Thyroid gland (tissue), 4 donors: ENCODE measurements around the gene SIRT7. TPM values are rescaled to one million over a fixed set of nuclear protein-coding genes. Genes with fewer than 3 reads are reported as not detected.

Source experiments
- DNase-seq, 2 donors: peaks; one replicate each; pipeline ENCODE4 v3.0.0-alpha.2; 2019
- H3K27ac ChIP-seq, 3 donors: fragments of 200-600 bp; sonication (generic); 1 replicate in 2 of 3; 2 replicates in 1 of 3; pipeline ENCODE4 v1.5.1; 2016 to 2019; ENCODE audit warnings: mild to moderate bottlenecking in 1 of 3, moderate library complexity in 1 of 3
- H3K27me3 ChIP-seq: fragments of 200-600 bp; sonication (generic); one replicate; pipeline ENCODE4 v1.5.1; 2019
- H3K36me3 ChIP-seq, 2 donors: fragments of 200-600 bp; sonication (generic); one replicate each; pipeline ENCODE4 v1.5.1; 2016 to 2019
- H3K4me1 ChIP-seq, 2 donors: fragments of 200-600 bp; sonication (generic); one replicate each; pipeline ENCODE4 v1.5.1; 2017 to 2019
- H3K4me3 ChIP-seq, 3 donors: fragments of 200-600 bp; sonication (generic); replicated peaks in 1 of 3; 1 replicate in 2 of 3; 2 replicates in 1 of 3; pipeline ENCODE4 v1.5.1; 2016; ENCODE audit warnings: mild to moderate bottlenecking in 1 of 3
- H3K9me3 ChIP-seq: fragments of 200-600 bp; sonication (generic); one replicate; pipeline ENCODE4 v1.5.1; 2017
- CTCF ChIP-seq, 6 experiments: fragments of 200-600 bp in 3 of 6; fragments of 450-650 bp in 3 of 6; sonication (generic) in 3 of 6; IDR thresholded peaks; one replicate each; pipeline ENCODE4 v1.5.1; 2016 to 2019; ENCODE audit warnings: antibody characterized with exemption in 6 of 6, mild to moderate bottlenecking in 2 of 6, inconsistent platforms in 1 of 6, moderate library complexity in 1 of 6
- POLR2A ChIP-seq, 2 donors: fragments of 450-650 bp; IDR thresholded peaks; one replicate each; pipeline ENCODE4 v1.6.1; 2017; ENCODE audit warnings: antibody characterized with exemption in 2 of 2, mild to moderate bottlenecking in 2 of 2, moderate library complexity in 1 of 2
- WGBS, 2 donors: methylation state at CpG; one replicate each; pipeline ENCODE4 v1.1.5; 2017; 5-methylcytosine and 5-hydroxymethylcytosine counted together
- intact Hi-C: fragments of 100-400 bp; cut with DNase I; formaldehyde crosslinking; loops from one replicate; pipeline ENCODE4 v1.15.1; 2023
- total RNA-seq, 4 donors: library from RNA; depleted of rRNA; stranded (reverse); fragments of >200 nt; gene quantifications; one replicate each; pipeline ENCODE4 v1.2.3, GENCODE V29; 2016

SIRT7 gene
- total RNA-seq, 4 donors from 2014 or later = 8.9 to 23.5 (median 15.8) TPM

- WGBS, 2 donors = 82% methylated on average over 9 of the region's 9 CpGs
- no peaks in the 10 kb centered on the region for H3K27me3 ChIP-seq
Observed at GRCh38 chr17:81944858-81945257, 26.9 kb upstream of the SIRT7 start.

GRCh38 chr17:81942167-81942553, 24.2 kb upstream of the SIRT7 start:
- Histone ChIP-seq H3K27me3 (no peaks in the 10 kb centered on the region), H3K4me3 (no peak overlapping the region), H3K27ac (no peak overlapping the region), H3K9me3 (no peaks in the 10 kb centered on the region), H3K4me1 (peaks cover 0 to 4% of the 10 kb centered on the region in 2 donors), H3K36me3 (no peaks in the 10 kb centered on the region)
- intact Hi-C loops = no loop called here
- no peak for DNase-seq
- WGBS, 2 donors = 48 to 52% methylated on average over 11 of the region's 12 CpGs
- TF ChIP-seq POLR2A (IDR thresholded peaks at IDR 0.05) = no peak
- no peak for TF ChIP-seq CTCF (IDR thresholded peaks at IDR 0.05)

More at GRCh38 chr17:81944858-81945257, 26.9 kb upstream of the SIRT7 start:
- Histone ChIP-seq H3K4me1 (no peaks in the 10 kb centered on the region), H3K36me3 (no peaks in the 10 kb centered on the region), H3K9me3 (no peaks in the 10 kb centered on the region), H3K4me3 (no peak overlapping the region), H3K27ac (no peak overlapping the region)
- DNase-seq = no peak
- TF ChIP-seq CTCF (IDR thresholded peaks at IDR 0.05) = no peak
- TF ChIP-seq POLR2A (IDR thresholded peaks at IDR 0.05) = no peak
- intact Hi-C loops = no loop called here

GRCh38 chr17:81941484-81942166, 23.6 kb upstream of the SIRT7 start:
- intact Hi-C loops = no loop called here
- TF ChIP-seq CTCF (IDR thresholded peaks at IDR 0.05) (no peak), POLR2A (IDR thresholded peaks at IDR 0.05) (no peak)
- no peak for DNase-seq
- H3K4me3 ChIP-seq = no peak overlapping the region
- H3K27me3 ChIP-seq = no peaks in the 10 kb centered on the region
- H3K9me3 ChIP-seq = no peaks in the 10 kb centered on the region
- peaks cover 0 to 10% of the 10 kb centered on the region in 2 donors for H3K4me1 ChIP-seq
- H3K36me3 ChIP-seq = no peaks in the 10 kb centered on the region
- 27 to 58% methylated on average over 10 to 22 of the region's 30 CpGs for WGBS, 2 donors
- H3K27ac ChIP-seq = no peak overlapping the region

- TF ChIP-seq POLR2A (IDR thresholded peaks at IDR 0.05) (no peak), CTCF (IDR thresholded peaks at IDR 0.05) (no peak)
- Histone ChIP-seq H3K27ac (no peak overlapping the region), H3K36me3 (no peaks in the 10 kb centered on the region), H3K9me3 (no peaks in the 10 kb centered on the region), H3K4me1 (peaks cover 0 to 11% of the 10 kb centered on the region in 2 donors), H3K4me3 (no peak overlapping the region), H3K27me3 (no peaks in the 10 kb centered on the region)
- no peak for DNase-seq
- intact Hi-C loops = no loop called here
- WGBS, 2 donors = 88 to 92% methylated on average over 24 to 44 of the region's 56 CpGs
Observed at GRCh38 chr17:81940538-81941483, 22.8 kb upstream of the SIRT7 start.
